DND-41 (cell line): Measurements from ENCODE around the gene PRKRIP1.

Experiments
- ATAC-seq: fragments of 200-7000 bp; cut with Tn5 transposase; 3 replicates; pipeline ENCODE4 v1.9.1; 2021; ENCODE audit warnings: low read depth; ENCODE audit not compliant: insufficient read depth
- DNase-seq: peaks from one replicate; pipeline ENCODE4 v3.0.0-alpha.2; 2020
- H2AFZ ChIP-seq: 2 replicates; pipeline ENCODE4 v1.6.0; 2012; ENCODE audit warnings: low read depth, low read length
- H3K27ac ChIP-seq: 2 replicates; pipeline ENCODE4 v1.5.1; 2012; ENCODE audit warnings: low read length, inconsistent platforms
- H3K27me3 ChIP-seq: fragments of 200-600 bp; sonication (generic); 2 replicates; pipeline ENCODE4 v1.6.0; 2012; ENCODE audit warnings: low read length, mild to moderate bottlenecking, inconsistent platforms; ENCODE audit not compliant: insufficient read depth, poor library complexity
- H3K36me3 ChIP-seq: 2 replicates; pipeline ENCODE4 v1.5.1; 2012; ENCODE audit warnings: low read length, inconsistent platforms; ENCODE audit not compliant: insufficient read depth
- H3K4me1 ChIP-seq: 2 replicates; pipeline ENCODE4 v1.5.1; 2012; ENCODE audit warnings: mild to moderate bottlenecking, low read length; ENCODE audit not compliant: insufficient read depth
- H3K4me2 ChIP-seq: 2 replicates; pipeline ENCODE4 v1.6.0; 2012; ENCODE audit warnings: mild to moderate bottlenecking, moderate library complexity, low read length, inconsistent platforms; ENCODE audit not compliant: insufficient read depth
- H3K4me3 ChIP-seq, 2 experiments: fragments of 200-600 bp in 1 of 2; shearing (Covaris generic) in 1 of 2; 2 replicates each; pipeline ENCODE4 v1.5.1; 2012 to 2016; ENCODE audit warnings: inconsistent platforms in 2 of 2, low read length in 2 of 2, mild to moderate bottlenecking in 2 of 2, low read depth in 1 of 2, moderate library complexity in 1 of 2
- H3K79me2 ChIP-seq: 2 replicates; pipeline ENCODE4 v1.6.0; 2012; ENCODE audit warnings: low read length, inconsistent platforms; ENCODE audit not compliant: insufficient read depth
- H3K9ac ChIP-seq: 2 replicates; pipeline ENCODE4 v1.6.0; 2012; ENCODE audit warnings: low read depth, mild to moderate bottlenecking, inconsistent platforms, low read length, moderate library complexity
- H3K9me3 ChIP-seq: 2 replicates; pipeline ENCODE4 v1.5.1; 2012; ENCODE audit warnings: low read length, moderate library complexity, mild to moderate bottlenecking, inconsistent platforms; ENCODE audit not compliant: insufficient read depth, severe bottlenecking
- H4K20me1 ChIP-seq: 2 replicates; pipeline ENCODE4 v1.6.0; 2012; ENCODE audit warnings: low read length; ENCODE audit not compliant: insufficient read depth
- EZH2 ChIP-seq: IDR thresholded peaks from 3 replicates; pipeline ENCODE4 v1.6.1; 2012; ENCODE audit warnings: borderline replicate concordance, low read depth, mild to moderate bottlenecking, moderate library complexity, low read length, inconsistent platforms; ENCODE audit not compliant: severe bottlenecking
- TF ChIP-seq, protein P1 (sequence below): IDR thresholded peaks from 2 replicates; pipeline ENCODE4 v1.5.1; 2012; ENCODE audit warnings: borderline replicate concordance, low read length, moderate library complexity, mild to moderate bottlenecking; ENCODE audit not compliant: poor library complexity, severe bottlenecking; ENCODE audit errors: extremely low read depth

PRKRIP1 gene

DNA sequence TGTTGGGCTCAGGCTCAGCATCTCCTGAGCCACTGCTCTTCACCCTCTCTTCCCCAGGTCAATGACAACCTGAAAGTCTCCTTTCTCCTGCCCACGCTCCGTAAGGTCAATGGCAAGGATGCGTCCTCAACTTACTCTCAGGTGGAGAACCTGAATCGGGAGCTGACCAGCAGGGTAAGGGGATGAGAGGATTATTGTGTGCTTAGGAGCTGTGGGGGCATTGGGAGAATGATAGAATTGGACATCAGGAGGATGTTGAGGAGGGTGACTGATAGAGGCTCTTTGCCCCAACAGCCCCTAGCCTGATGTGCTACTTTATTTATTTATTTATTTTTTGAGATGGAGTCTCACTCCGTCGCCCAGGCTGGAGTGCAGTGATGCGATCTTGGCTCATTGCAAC, 69.9 kb downstream of the PRKRIP1 start:
- Histone ChIP-seq H3K36me3 (peaks cover 30% of the 10 kb centered on the region), H3K9me3 (no peaks in the 10 kb centered on the region), H3K4me1 (peaks cover 28% of the 10 kb centered on the region), H3K79me2 (peaks cover 46% of the 10 kb centered on the region), H3K9ac (peak overlapping the region; percentile 94; the same call in 1 of the 2 replicates), H3K4me3 (peak overlapping the region; percentile 84 to 97; a peak in 3 of 4 replicates), H3K4me2 (peak overlapping the region; percentile 67), H3K27ac (no peak overlapping the region), H2AFZ (no peak overlapping the region), H4K20me1 (peaks cover 10% of the 10 kb centered on the region), H3K27me3 (no peaks in the 10 kb centered on the region)
- no peak for DNase-seq
- TF ChIP-seq EZH2 = no peak
- TF ChIP-seq, protein P1, sequence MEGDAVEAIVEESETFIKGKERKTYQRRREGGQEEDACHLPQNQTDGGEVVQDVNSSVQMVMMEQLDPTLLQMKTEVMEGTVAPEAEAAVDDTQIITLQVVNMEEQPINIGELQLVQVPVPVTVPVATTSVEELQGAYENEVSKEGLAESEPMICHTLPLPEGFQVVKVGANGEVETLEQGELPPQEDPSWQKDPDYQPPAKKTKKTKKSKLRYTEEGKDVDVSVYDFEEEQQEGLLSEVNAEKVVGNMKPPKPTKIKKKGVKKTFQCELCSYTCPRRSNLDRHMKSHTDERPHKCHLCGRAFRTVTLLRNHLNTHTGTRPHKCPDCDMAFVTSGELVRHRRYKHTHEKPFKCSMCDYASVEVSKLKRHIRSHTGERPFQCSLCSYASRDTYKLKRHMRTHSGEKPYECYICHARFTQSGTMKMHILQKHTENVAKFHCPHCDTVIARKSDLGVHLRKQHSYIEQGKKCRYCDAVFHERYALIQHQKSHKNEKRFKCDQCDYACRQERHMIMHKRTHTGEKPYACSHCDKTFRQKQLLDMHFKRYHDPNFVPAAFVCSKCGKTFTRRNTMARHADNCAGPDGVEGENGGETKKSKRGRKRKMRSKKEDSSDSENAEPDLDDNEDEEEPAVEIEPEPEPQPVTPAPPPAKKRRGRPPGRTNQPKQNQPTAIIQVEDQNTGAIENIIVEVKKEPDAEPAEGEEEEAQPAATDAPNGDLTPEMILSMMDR = no peak
- no peak for ATAC-seq

DNA sequence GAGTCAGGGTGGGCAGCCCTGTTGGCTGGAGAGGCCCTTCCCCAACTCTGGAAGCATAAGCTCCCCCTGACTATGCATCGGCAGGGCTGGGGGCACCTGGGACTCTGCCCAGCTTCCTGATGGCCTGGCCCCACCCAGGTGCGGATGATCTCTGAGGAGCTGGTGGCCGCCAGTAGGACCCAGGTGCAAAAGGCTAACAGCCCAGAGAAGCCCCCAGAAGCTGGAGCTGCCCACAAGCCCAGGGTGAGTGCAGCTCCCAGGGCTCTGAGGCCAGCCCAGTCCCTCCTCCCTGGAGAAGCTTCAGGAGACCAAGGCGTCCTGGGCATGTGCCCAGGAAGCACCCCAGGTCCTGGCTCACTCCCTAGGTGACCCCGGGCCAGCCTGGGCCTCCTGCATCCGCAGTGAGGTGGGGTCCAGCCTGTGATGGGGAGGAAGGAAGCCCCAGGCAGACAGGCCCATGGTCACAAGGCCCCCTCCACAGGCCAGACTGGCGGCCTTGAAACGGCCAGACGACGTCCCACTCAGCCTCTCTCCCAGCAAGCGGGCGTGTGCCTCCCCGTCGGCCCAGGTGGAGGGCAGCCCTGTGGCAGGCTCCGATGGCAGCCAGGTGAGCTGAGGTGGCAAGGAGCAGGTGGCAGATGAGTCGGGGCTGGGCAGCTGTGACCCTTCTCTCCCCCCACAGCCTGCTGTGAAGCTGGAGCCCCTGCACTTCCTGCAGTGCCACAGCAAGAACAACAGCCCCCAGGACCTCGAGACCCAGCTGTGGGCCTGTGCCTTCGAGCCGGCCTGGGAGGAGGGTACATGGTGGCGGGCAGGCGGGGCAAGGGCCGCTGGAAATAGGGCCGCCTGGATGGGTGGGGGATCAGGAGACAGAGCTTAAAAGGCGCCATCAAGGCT, 71.7 kb downstream of the PRKRIP1 start:
- H3K4me3 ChIP-seq = no peak overlapping the region
- no peak overlapping the region for H3K27ac ChIP-seq
- H2AFZ ChIP-seq = no peak overlapping the region
- H3K79me2 ChIP-seq = peaks cover 35% of the 10 kb centered on the region
- H3K27me3 ChIP-seq = no peaks in the 10 kb centered on the region
- H3K4me1 ChIP-seq = peaks cover 28% of the 10 kb centered on the region
- DNase-seq = no peak
- peaks cover 41% of the 10 kb centered on the region for H3K36me3 ChIP-seq
- H3K9ac ChIP-seq = no peak overlapping the region
- H3K9me3 ChIP-seq = no peaks in the 10 kb centered on the region
- TF ChIP-seq EZH2 = no peak
- TF ChIP-seq, protein P1 = no peak
- ATAC-seq = no peak
- H3K4me2 ChIP-seq = no peak overlapping the region; the same call in 1 of the 2 replicates
- H4K20me1 ChIP-seq = peaks cover 15% of the 10 kb centered on the region

DNA sequence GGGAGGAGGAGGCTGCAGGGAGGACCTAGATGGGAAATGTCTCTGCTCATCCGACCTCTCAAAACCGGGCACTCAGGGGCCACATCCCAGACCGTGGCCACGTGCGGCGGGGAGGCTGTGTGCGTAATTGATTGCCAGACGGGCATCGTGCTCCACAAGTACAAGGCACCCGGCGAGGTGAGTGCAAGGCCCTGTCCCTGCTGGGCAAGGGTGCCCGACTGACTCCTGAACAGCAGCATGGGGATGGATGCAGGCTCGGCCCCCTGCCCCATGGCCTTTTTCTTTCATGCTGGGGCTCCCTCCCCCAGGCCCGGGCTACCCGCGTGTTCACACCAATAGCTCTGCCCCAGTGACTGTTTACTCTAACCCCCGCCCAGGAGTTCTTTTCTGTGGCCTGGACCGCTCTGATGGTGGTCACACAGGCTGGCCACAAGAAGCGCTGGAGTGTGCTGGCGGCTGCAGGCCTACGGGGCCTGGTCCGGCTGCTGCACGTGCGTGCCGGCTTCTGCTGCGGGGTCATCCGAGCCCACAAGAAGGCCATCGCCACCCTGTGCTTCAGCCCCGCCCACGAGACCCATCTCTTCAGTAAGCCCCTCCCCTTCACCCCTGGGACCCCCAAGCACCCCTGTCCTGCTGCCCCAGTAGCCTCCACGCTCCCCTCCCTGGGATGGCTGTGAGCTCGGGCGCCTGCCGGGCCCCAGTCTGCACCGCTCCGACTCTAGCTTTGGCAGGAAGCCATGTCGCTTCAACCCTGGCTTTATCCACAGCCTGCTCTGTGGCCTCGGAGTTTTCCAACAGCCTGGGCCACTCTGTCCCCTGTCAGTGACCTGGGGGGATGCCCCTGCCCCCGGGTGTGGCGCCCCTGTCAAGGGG, 72.6 kb downstream of the PRKRIP1 start:
- no peak overlapping the region for H3K4me2 ChIP-seq

More for the DNA sequence above, 72.6 kb downstream of the PRKRIP1 start:
- no peak for TF ChIP-seq EZH2
- TF ChIP-seq, protein P1 = no peak
- H4K20me1 ChIP-seq = peaks cover 19% of the 10 kb centered on the region
- H3K27me3 ChIP-seq = no peaks in the 10 kb centered on the region
- no peak overlapping the region for H3K27ac ChIP-seq
- no peak overlapping the region for H3K4me3 ChIP-seq
- peaks cover 22% of the 10 kb centered on the region for H3K4me1 ChIP-seq
- H3K36me3 ChIP-seq = peaks cover 50% of the 10 kb centered on the region
- H3K79me2 ChIP-seq = peaks cover 26% of the 10 kb centered on the region
- no peak overlapping the region for H3K9ac ChIP-seq
- H3K9me3 ChIP-seq = no peaks in the 10 kb centered on the region
- no peak for DNase-seq
- ATAC-seq = no peak
- no peak overlapping the region for H2AFZ ChIP-seq
